ENCODE measurements around the gene ADGRA1. TPM values are rescaled to one million over a fixed set of nuclear protein-coding genes. Genes with fewer than 3 reads are reported as not detected.

ADGRA1 gene
- total and polyA plus RNA-seq, 2 of the 8 experiments (the other 6 are each of a cell fraction or from before 2014, with no cell fraction given), result 0.17 to 0.21 TPM

GRCh38 chr10:133160826-133161471, 73.2 kb downstream of the ADGRA1 start:
- Histone ChIP-seq H3K4ac (replicated peaks; ENCODE audit: insufficient read length, low read depth, low read length) (peak overlapping the region; percentile 11), H2BK20ac (ENCODE audit: low read length) (no peak overlapping the region), H2BK15ac (ENCODE audit: low read length) (no peak overlapping the region), H3K79me1 (ENCODE audit: low read depth, low read length) (peaks cover 18% of the 10 kb centered on the region), H2BK120ac (replicated peaks; ENCODE audit: low read depth, low read length) (no peak overlapping the region), H4K8ac (ENCODE audit: extremely low read depth, insufficient read depth, low read length) (peak overlapping the region; percentile 35), H3K4me1 (replicated peaks in 1 of 4; ENCODE audit: control insufficient read depth in 3 of 4, insufficient read depth in 4 of 4, low read length in 3 of 4) (peaks cover 3 to 51% (median 24%) of the 10 kb centered on the region in 4 experiments), H3K9me3 (ENCODE audit: insufficient read depth in 2 of 2, low read depth in 1 of 2, low read length in 1 of 2) (no peaks in the 10 kb centered on the region), H2AFZ (ENCODE audit: low read length) (no peak overlapping the region), H2BK12ac (ENCODE audit: low read depth, low read length) (no peak overlapping the region), H3K4me3 (ENCODE audit: extremely low read depth in 1 of 4, insufficient read depth in 2 of 4, low read depth in 3 of 4, low read length in 4 of 4) (peak overlapping the region; percentile 53 to 94 (median 63)), H3K9ac (replicated peaks in 1 of 4; ENCODE audit: extremely low read depth in 1 of 4, low read depth in 3 of 4, low read length in 3 of 4) (0 out of 7 replicates have a peak overlapping the region, but pooled peaks of 1 of the 4 experiments have one; percentile 5), H3K36me3 (ENCODE audit: control insufficient read depth in 2 of 4, insufficient read depth in 4 of 4, low read length in 3 of 4) (peaks cover 0 to 6% (median 2%) of the 10 kb centered on the region in 4 experiments; a peak in 2 of 8 replicates), H3K79me2 (ENCODE audit: control insufficient read depth in 1 of 2, insufficient read depth in 2 of 2, low read length in 2 of 2) (peaks cover 0 to 10% of the 10 kb centered on the region in 2 experiments; a peak in 1 of 4 replicates), H3K27ac (ENCODE audit: low read depth, low read length) (no peak overlapping the region), H3K27me3 (replicated peaks in 1 of 4; ENCODE audit: control insufficient read depth in 3 of 4, extremely low read depth in 1 of 4, insufficient read depth in 3 of 4, low read length in 3 of 4) (peaks cover 0 to 3% (median 0%) of the 10 kb centered on the region in 4 experiments; a peak in 2 of 7 replicates), H4K5ac (ENCODE audit: insufficient read length, low read depth, low read length) (no peak overlapping the region), H3K23me2 (ENCODE audit: low read depth, low read length) (peaks cover 12% of the 10 kb centered on the region; the same call in 1 of the 2 replicates), H3K56ac (replicated peaks; ENCODE audit: insufficient read length, low read depth, low read length) (no peak overlapping the region), H3K23ac (ENCODE audit: insufficient read length) (no peak overlapping the region), H3K18ac (ENCODE audit: extremely low read depth, low read length) (no peak overlapping the region; the same call in 1 of the 2 replicates), H2AK5ac (ENCODE audit: low read depth, low read length) (no peak overlapping the region), H2BK5ac (ENCODE audit: low read depth, low read length) (no peak overlapping the region), H3K4me2 (ENCODE audit: insufficient read depth in 1 of 2, low read depth in 2 of 2, low read length in 2 of 2) (peak overlapping the region; percentile 90 to 92), H4K91ac (replicated peaks; ENCODE audit: insufficient read length, low read length) (peak overlapping the region; percentile 77), H4K20me1 (replicated peaks in 1 of 2; ENCODE audit: control insufficient read depth in 1 of 2, insufficient read depth in 2 of 2, low read length in 2 of 2) (peaks cover 0 to 10% of the 10 kb centered on the region in 2 experiments), H3K14ac (ENCODE audit: insufficient read length) (no peak overlapping the region)
- 22% methylated on average over 26 of the region's 29 CpGs; no CpG with 5 or more reads in 1 of the 2 experiments for WGBS, 2 experiments (ENCODE audit: extremely low coverage in 1 of 2, insufficient coverage in 1 of 2, insufficient read length in 1 of 2, insufficient replicate concordance in 2 of 2, low coverage in 1 of 2, low lambda C conversion rate in 2 of 2, missing lambda C conversion rate in 1 of 2)
- TF ChIP-seq EZH2 (IDR thresholded peaks at IDR 0.05; ENCODE audit: low read depth, low read length, severe bottlenecking), result peak; percentile 10
- no peak for TF ChIP-seq CREB1 (IDR thresholded peaks at IDR 0.05)
- POLR2A ChIA-PET (ENCODE audit: partially characterized antibody), result interaction anchor here (0.9 to 2.5 kb wide), 9 partner anchors 11 to 71 kb away, joined by 3 to 6 read pairs (median 3); no protein-coding TSS in a partner anchor
- no peak for DNase-seq (ENCODE audit: low read depth in 1 of 2, low spot score in 2 of 2)
- no peak for FAIRE-seq
- CTCF ChIA-PET (ENCODE audit: partially characterized antibody), result interaction anchor here (0.6 to 3.8 kb wide), 12 partner anchors 12 to 267 kb away, joined by 3 to 18 read pairs (median 4); no protein-coding TSS in a partner anchor
